Measurements from ENCODE around the gene LCN6. TPM values are rescaled to one million over a fixed set of nuclear protein-coding genes. Genes with fewer than 3 reads are reported as not detected.

Gene LCN6
- total and polyA plus RNA-seq, 2 of the 13 experiments (the other 11 are each of a cell fraction or from before 2014, with no cell fraction given) = not detected

- TF ChIP-seq, protein P1, sequence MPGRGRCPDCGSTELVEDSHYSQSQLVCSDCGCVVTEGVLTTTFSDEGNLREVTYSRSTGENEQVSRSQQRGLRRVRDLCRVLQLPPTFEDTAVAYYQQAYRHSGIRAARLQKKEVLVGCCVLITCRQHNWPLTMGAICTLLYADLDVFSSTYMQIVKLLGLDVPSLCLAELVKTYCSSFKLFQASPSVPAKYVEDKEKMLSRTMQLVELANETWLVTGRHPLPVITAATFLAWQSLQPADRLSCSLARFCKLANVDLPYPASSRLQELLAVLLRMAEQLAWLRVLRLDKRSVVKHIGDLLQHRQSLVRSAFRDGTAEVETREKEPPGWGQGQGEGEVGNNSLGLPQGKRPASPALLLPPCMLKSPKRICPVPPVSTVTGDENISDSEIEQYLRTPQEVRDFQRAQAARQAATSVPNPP (CRISPR knock-in tag; IDR thresholded peaks at IDR 0.05) = no peak
- 0 out of 2 replicates have a peak, but pooled peaks have one; percentile 9 for TF ChIP-seq ZBTB7A (CRISPR knock-in tag; IDR thresholded peaks at IDR 0.05)
- no peak for TF ChIP-seq ZMAT3 (CRISPR knock-in tag; conservative IDR thresholded peaks at IDR 0.05)
- TF ChIP-seq ZNF407 (CRISPR knock-in tag; IDR thresholded peaks at IDR 0.05; ENCODE audit: not compliant biosample characterization) = no peak
- peak; percentile 15; the same call in 1 of the 2 replicates for TF ChIP-seq BCL3 (CRISPR knock-in tag; IDR thresholded peaks at IDR 0.05)
- TF ChIP-seq GZF1 (CRISPR knock-in tag; IDR thresholded peaks at IDR 0.05) = no peak
- no peak for TF ChIP-seq ZBTB20 (CRISPR knock-in tag; IDR thresholded peaks at IDR 0.05; ENCODE audit: borderline replicate concordance, low read depth)
- peak; percentile 25; the same call in 1 of the 2 replicates for TF ChIP-seq ZNF687 (CRISPR knock-in tag; IDR thresholded peaks at IDR 0.05)
- TF ChIP-seq ZNF354B (CRISPR knock-in tag; IDR thresholded peaks at IDR 0.05) = no peak
- TF ChIP-seq ZSCAN22 (CRISPR knock-in tag; IDR thresholded peaks at IDR 0.05) = no peak
- TF ChIP-seq KDM5B (CRISPR knock-in tag; IDR thresholded peaks at IDR 0.05; ENCODE audit: borderline replicate concordance) = peak; percentile 49; the same call in 1 of the 2 replicates
Observed at GRCh38 chr9:136764301-136764891, 16.1 kb upstream of the LCN6 start, which contains the start of gene LCN15 (continued).
